ENCODE measurements around the gene GPSM3.

DNA sequence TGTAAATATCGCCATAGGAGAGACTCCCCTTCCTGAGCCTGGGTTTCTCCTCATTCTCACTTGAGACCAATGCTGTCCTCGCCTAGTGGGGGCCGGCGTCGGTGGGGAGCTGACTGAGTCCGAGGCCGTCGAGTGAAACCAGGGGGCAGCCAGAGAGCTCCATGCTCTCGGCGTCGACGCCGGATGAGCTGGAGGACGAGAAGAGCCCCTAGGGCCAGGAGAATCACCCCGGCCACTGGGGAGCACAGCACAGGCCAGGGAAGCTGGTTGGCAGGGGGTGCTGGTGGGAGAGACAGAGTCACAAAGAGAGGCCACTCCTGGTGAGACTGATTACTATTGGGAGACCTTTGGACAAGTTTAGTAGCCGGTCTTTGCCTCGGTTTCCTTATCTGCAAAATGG is 6.4 kb upstream of the GPSM3 start:
- TF ChIP-seq SP1 (IDR thresholded peaks at IDR 0.05) = no peak
- TF ChIP-seq ELF4 (IDR thresholded peaks at IDR 0.05) = no peak
- no peak for TF ChIP-seq LEF1 (IDR thresholded peaks at IDR 0.05; ENCODE audit: borderline replicate concordance)
- no peak for TF ChIP-seq ZNF384 (IDR thresholded peaks at IDR 0.05)
- no peak for TF ChIP-seq FOXK2 (IDR thresholded peaks at IDR 0.05)

All from HEK293T (cell line).